HFF-Myc (cell line): ENCODE measurements around the gene TANC1.
A peak's percentile ranks its signal among the peaks of the same experiment; 100 is the strongest.

ENCODE experiments used
- DNase-seq: peaks from one replicate; pipeline ENCODE4 v3.0.0-alpha.2; 2011; ENCODE audit warnings: low read depth; ENCODE audit errors: extremely low read depth
- H3K4me3 ChIP-seq: replicated peaks from 2 replicates; pipeline ENCODE4 v1.5.1; 2011; ENCODE audit warnings: low read depth, mild to moderate bottlenecking, control low read depth, low read length
- CTCF ChIP-seq: IDR thresholded peaks from 2 replicates; pipeline ENCODE4 v1.5.1; 2012; ENCODE audit warnings: mild to moderate bottlenecking, low read depth, low read length, control low read depth; ENCODE audit errors: missing control alignments

Gene TANC1

GRCh38 chr2:159044804-159045286 lies 76.4 kb downstream of the TANC1 start:
- TF ChIP-seq CTCF: no peak
- peak; percentile 22 for DNase-seq
- no peak overlapping the region for H3K4me3 ChIP-seq

GRCh38 chr2:159045545-159046454 lies 77.4 kb downstream of the TANC1 start:
- no peak for DNase-seq
- TF ChIP-seq CTCF: no peak
- H3K4me3 ChIP-seq: no peak overlapping the region

GRCh38 chr2:159046966-159047365 lies 78.5 kb downstream of the TANC1 start:
- no peak for TF ChIP-seq CTCF
- H3K4me3 ChIP-seq: no peak overlapping the region
- no peak for DNase-seq

- no peak for TF ChIP-seq CTCF
- no peak overlapping the region for H3K4me3 ChIP-seq
- no peak for DNase-seq
Measured at GRCh38 chr2:159050426-159050825, 82.0 kb downstream of the TANC1 start.

DNA sequence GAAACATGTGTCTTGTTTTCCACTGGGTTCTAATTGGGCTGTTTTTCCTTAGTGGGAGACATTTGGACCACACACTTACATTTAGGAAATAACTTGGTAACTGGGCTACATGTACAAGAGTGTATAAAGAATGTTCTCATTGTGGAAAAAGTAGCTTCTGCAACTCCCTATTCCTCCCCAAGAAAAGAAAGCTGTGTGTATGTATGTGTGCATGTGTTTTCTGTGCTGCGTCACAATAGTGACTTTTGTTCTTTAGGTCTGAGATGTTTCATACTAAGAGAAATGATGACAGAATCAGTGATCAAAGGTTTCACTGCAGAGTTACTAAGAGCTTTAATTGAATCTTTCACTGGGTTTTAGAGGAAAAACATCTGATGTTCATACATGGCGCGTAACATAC lies 82.7 kb downstream of the TANC1 start:
- DNase-seq: no peak
- no peak for TF ChIP-seq CTCF
- no peak overlapping the region for H3K4me3 ChIP-seq

- H3K4me3 ChIP-seq: no peak overlapping the region
- no peak for DNase-seq
Measured at GRCh38 chr2:159051661-159052060, 83.2 kb downstream of the TANC1 start.

More at GRCh38 chr2:159051661-159052060, 83.2 kb downstream of the TANC1 start:
- no peak for TF ChIP-seq CTCF
